H1 (cell line): Measurements from ENCODE around the gene FPR2.

Experiments
- BRCA1 ChIP-seq: IDR thresholded peaks from 2 replicates; pipeline ENCODE4 v1.6.1; 2012; ENCODE audit warnings: low read depth, low read length, improper control_type of control experiment
- EGR1 ChIP-seq: IDR thresholded peaks from 2 replicates; pipeline ENCODE4 v1.6.1; 2011; ENCODE audit warnings: low read depth, low read length, borderline replicate concordance
- EP300 ChIP-seq, 2 experiments: IDR thresholded peaks; 1 replicate in 1 of 2; 2 replicates in 1 of 2; pipeline ENCODE4 v1.6.1; 2011 to 2012; ENCODE audit warnings: low read depth in 2 of 2, low read length in 2 of 2, mild to moderate bottlenecking in 2 of 2, borderline replicate concordance in 1 of 2, inconsistent platforms in 1 of 2, moderate library complexity in 1 of 2
- EZH2 ChIP-seq: fragments of 200-600 bp; sonication (generic); IDR thresholded peaks from 2 replicates; pipeline ENCODE4 v1.7.1; 2012; ENCODE audit warnings: low read depth, mild to moderate bottlenecking, moderate library complexity, low read length, inconsistent platforms; ENCODE audit not compliant: severe bottlenecking
- HDAC2 ChIP-seq, 2 experiments: fragments of 300-600 bp in 1 of 2; sonication (generic) in 1 of 2; IDR thresholded peaks; 2 replicates each; pipeline ENCODE4 v1.6.1; 2011 to 2012; ENCODE audit warnings: low read depth in 2 of 2, low read length in 2 of 2, mild to moderate bottlenecking in 2 of 2, moderate library complexity in 2 of 2, borderline replicate concordance in 1 of 2, inconsistent platforms in 1 of 2
- JUN ChIP-seq: IDR thresholded peaks from 2 replicates; pipeline ENCODE4 v1.6.1; 2011; ENCODE audit warnings: low read depth, mild to moderate bottlenecking, improper control_type of control experiment, low read length
- KDM5A ChIP-seq: fragments of 200-600 bp; IDR thresholded peaks from 2 replicates; pipeline ENCODE4 v1.7.1; 2012; ENCODE audit warnings: mild to moderate bottlenecking, low read length, inconsistent platforms, mixed read lengths
- POLR2A ChIP-seq, 2 experiments: IDR thresholded peaks; 1 replicate in 1 of 2; 2 replicates in 1 of 2; pipeline ENCODE4 v1.6.1; 2011; ENCODE audit warnings: low read depth in 2 of 2, low read length in 2 of 2, mild to moderate bottlenecking in 2 of 2; ENCODE audit errors: control extremely low read depth in 1 of 2
- POLR2AphosphoS5 ChIP-seq: IDR thresholded peaks from 2 replicates; pipeline ENCODE4 v1.6.1; 2011; ENCODE audit warnings: low read depth, low read length
- RAD21 ChIP-seq, 2 experiments: IDR thresholded peaks in 1 of 2; conservative IDR thresholded peaks in 1 of 2; 2 replicates each; pipeline ENCODE4 v1.6.1; 2011; ENCODE audit warnings: low read depth in 2 of 2, low read length in 2 of 2, improper control_type of control experiment in 1 of 2, inconsistent platforms in 1 of 2, mild to moderate bottlenecking in 1 of 2, moderate library complexity in 1 of 2
- RBBP5 ChIP-seq: IDR thresholded peaks from 2 replicates; pipeline ENCODE4 v1.7.1; 2012; ENCODE audit warnings: low read depth, mild to moderate bottlenecking, inconsistent platforms, low read length, moderate library complexity, borderline replicate concordance
- TF ChIP-seq, protein P1 (sequence below), 3 experiments: IDR thresholded peaks; 1 replicate in 2 of 3; 2 replicates in 1 of 3; pipeline versions ENCODE4 v1.5.1 to v1.6.1; 2011; ENCODE audit warnings: low read length in 3 of 3, mild to moderate bottlenecking in 3 of 3, inconsistent platforms in 2 of 3, low read depth in 1 of 3, moderate library complexity in 1 of 3; ENCODE audit not compliant: insufficient read depth in 1 of 3; ENCODE audit errors: control extremely low read depth in 1 of 3
- TF ChIP-seq, protein P2 (sequence below): IDR thresholded peaks from 2 replicates; pipeline ENCODE4 v1.6.1; 2011; ENCODE audit warnings: low read depth, mild to moderate bottlenecking, low read length; ENCODE audit not compliant: insufficient read depth

DNA sequence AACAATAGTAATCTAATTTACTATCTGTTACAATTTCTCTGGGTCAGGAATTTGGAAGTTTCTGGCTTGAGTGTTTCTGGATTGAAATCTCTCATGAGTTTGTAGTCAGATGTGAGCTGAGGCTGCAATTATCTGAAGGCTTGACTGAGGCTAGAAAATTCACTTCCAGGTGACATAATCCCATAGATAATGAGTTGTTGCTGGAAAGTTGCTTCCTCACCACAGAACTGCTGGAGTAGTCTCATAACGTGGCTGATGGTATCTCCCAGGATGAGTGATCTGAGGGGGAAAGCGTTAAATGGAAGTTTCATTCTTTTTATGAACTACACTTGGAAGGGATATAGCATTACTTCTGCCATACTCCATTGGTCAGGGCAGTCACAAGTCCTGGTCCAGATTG lies 18.7 kb downstream of the FPR2 start:
- TF ChIP-seq, protein P1, sequence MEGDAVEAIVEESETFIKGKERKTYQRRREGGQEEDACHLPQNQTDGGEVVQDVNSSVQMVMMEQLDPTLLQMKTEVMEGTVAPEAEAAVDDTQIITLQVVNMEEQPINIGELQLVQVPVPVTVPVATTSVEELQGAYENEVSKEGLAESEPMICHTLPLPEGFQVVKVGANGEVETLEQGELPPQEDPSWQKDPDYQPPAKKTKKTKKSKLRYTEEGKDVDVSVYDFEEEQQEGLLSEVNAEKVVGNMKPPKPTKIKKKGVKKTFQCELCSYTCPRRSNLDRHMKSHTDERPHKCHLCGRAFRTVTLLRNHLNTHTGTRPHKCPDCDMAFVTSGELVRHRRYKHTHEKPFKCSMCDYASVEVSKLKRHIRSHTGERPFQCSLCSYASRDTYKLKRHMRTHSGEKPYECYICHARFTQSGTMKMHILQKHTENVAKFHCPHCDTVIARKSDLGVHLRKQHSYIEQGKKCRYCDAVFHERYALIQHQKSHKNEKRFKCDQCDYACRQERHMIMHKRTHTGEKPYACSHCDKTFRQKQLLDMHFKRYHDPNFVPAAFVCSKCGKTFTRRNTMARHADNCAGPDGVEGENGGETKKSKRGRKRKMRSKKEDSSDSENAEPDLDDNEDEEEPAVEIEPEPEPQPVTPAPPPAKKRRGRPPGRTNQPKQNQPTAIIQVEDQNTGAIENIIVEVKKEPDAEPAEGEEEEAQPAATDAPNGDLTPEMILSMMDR (IDR thresholded peaks at IDR 0.05; ENCODE audit: control extremely low read depth in 1 of 3, insufficient read depth in 1 of 3, low read depth in 1 of 3, low read length in 3 of 3) = no peak
- no peak for TF ChIP-seq RAD21 (IDR thresholded peaks at IDR 0.05 in 1 of 2, conservative IDR thresholded peaks at IDR 0.05 in 1 of 2; ENCODE audit: low read depth in 2 of 2, low read length in 2 of 2)
- no peak for TF ChIP-seq RBBP5
- TF ChIP-seq BRCA1 = no peak
- no peak for TF ChIP-seq POLR2AphosphoS5
- TF ChIP-seq HDAC2 (IDR thresholded peaks at IDR 0.05; ENCODE audit: borderline replicate concordance in 1 of 2, low read depth in 2 of 2, low read length in 2 of 2) = no peak
- TF ChIP-seq JUN = no peak
- no peak for TF ChIP-seq POLR2A (IDR thresholded peaks at IDR 0.05; ENCODE audit: control extremely low read depth in 1 of 2, low read depth in 2 of 2, low read length in 2 of 2)
- no peak for TF ChIP-seq EP300 (IDR thresholded peaks at IDR 0.05; ENCODE audit: borderline replicate concordance in 1 of 2, low read depth in 2 of 2, low read length in 2 of 2)
- TF ChIP-seq, protein P2, sequence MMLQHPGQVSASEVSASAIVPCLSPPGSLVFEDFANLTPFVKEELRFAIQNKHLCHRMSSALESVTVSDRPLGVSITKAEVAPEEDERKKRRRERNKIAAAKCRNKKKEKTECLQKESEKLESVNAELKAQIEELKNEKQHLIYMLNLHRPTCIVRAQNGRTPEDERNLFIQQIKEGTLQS = no peak
- TF ChIP-seq KDM5A = no peak
- no peak for TF ChIP-seq EZH2
- TF ChIP-seq EGR1 = no peak
